ENCODE measurements around the gene MIDN. TPM values are rescaled to one million over a fixed set of nuclear protein-coding genes. Genes with fewer than 3 reads are reported as not detected.
"Not testable (repeated sequence)": the region's sequence is repeated elsewhere in the genome, so short reads cannot be mapped to it uniquely, and the experiment has no call there.

Gene MIDN
- total RNA-seq, 2 experiments from 2014 or later: 29.3 to 29.6 TPM

DNA sequence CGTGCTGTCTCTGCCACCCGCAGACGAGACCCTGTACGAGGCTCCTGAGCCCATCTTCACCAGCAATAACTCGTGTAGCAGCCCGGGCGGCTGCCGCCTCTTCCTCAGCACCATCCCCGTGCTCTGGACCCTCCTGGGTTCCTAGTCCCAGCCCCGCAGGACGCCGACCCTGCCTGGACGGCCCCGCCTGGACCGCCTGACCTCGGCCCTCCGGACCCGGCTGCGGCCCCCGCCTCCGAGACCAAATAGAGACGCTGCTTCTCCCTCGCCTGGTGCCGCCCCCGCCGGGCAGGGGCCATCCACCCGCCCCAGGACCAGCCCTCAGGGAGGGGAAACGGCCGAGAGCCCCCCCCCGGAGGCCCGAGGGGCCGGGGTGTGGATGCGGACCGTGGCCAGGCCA, 51.4 kb downstream of the MIDN start:
- Mint-ChIP-seq H3K36me3 (no peaks in the 10 kb centered on the region), H3K4me1 (no peaks in the 10 kb centered on the region), H3K27me3 (peaks cover 13% of the 10 kb centered on the region), H3K4me3 (no peak overlapping the region), H3K9me3 (no peaks in the 10 kb centered on the region), H3K27ac (no peak overlapping the region)
- no peak for DNase-seq

DNA sequence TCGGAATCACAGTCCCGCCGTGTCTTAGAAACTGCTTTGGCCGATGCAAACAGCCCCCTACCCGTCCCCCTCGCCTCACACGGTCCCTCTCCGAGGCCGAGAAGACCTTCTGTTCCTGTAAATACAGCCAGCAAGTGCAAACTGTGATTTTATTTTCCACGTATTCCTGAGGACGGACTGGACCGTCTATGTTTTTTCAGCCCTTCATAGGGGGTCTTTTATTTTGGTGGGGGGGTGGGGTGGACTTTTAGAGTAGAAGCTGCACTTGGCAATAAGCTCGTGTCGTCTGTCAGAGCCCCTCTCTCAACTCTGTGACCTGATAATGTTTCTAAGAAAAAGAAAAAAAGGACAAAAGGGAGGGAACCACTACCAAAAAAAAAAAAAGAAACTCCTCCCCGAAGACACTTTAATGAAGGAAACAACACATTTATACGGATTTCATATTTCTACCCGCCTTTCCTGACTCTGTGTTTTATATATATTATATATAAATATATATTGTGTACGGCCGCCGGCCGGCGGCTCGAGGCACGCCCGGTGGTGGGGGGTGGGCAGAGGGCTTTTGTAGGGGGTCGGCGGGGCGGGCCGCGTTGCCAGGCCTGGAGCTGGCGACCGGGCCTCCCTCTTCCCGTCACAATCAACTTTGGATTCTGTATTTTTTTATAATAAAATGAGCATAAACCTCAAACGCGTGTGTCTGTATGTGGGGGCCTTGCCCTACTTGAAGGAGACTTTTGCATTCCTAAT, 52.5 kb downstream of the MIDN start:
- Mint-ChIP-seq H3K9me3 (no peaks in the 10 kb centered on the region), H3K4me1 (no peaks in the 10 kb centered on the region), H3K27ac (no peak overlapping the region), H3K4me3 (no peak overlapping the region), H3K36me3 (no peaks in the 10 kb centered on the region), H3K27me3 (peaks cover 9% of the 10 kb centered on the region)
- no peak for DNase-seq

DNA sequence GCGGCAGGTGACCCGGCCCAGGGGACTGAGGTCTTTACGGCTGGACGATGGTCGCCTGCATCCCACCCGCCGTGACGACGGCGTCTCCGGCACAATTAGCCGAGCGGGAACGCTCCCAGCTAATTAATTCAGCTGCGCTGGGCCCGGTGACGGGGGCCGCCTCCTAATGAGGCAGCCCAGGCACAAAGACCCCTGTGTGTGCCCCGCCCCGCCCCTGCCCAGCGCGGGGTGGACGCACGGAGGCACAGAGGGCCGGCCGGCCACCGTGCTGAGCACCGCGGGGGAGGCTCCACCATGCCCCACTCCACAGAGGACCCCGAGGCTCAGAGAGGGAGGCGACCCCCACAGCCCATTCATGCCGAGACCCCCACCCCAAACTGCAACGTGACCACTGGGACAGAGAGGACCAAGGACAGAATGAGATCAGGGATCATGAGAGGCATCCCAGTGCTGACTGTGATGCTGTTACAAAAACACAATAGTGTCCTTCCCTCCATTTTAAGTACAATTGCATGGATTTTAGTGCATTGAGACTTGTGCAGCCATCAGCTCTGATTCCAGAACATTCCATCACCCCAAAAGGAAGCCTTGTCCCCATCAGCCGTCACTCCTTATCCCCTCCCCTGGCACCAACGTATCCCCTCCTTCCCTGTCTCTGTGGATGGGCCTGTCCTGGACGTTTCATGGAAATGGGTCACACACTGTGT, 54.3 kb downstream of the MIDN start:
- Mint-ChIP-seq H3K27ac (no peak overlapping the region), H3K9me3 (no peaks in the 10 kb centered on the region), H3K4me1 (no peaks in the 10 kb centered on the region), H3K27me3 (peaks cover 11% of the 10 kb centered on the region), H3K4me3 (no peak overlapping the region), H3K36me3 (no peaks in the 10 kb centered on the region)
- DNase-seq: no peak

DNA sequence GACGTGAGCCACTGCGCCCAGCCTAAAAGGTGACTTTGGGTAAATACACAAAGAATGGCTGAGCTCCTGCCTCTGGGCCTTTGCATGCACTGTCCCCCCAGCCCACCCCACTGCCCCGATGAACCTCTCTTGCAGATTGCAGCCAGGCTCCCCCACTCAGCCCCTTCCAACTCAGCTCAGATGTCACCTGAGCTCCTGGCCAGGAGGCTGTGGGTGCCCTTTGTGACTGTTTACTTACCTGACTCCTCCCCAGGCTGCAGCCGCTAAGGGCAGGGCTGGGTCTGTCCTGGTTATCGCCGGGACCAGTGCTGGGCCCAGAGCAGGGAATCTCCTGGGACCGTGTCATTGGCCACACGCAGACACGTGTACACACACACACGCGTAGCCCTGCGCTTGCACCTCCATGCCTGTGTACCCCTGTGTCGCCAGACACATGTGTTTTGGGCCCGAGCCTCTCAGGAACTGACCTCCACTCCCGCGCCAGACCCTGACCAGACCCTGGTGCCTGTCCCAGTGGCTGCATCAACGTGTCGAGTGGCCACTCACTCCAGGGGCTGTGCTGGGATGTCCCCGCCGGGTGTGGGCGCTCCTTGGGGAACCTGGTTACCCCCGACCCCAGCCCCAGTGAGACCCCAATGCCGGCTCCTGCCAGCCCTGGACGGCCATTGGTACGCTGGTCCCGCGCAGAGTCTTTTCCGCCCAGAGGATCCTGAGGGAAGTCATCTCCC, 56.0 kb downstream of the MIDN start:
- Mint-ChIP-seq H3K4me3 (no peak overlapping the region), H3K9me3 (no peaks in the 10 kb centered on the region), H3K4me1 (no peaks in the 10 kb centered on the region), H3K36me3 (no peaks in the 10 kb centered on the region), H3K27ac (no peak overlapping the region), H3K27me3 (peaks cover 8% of the 10 kb centered on the region)
- no peak for DNase-seq

DNA sequence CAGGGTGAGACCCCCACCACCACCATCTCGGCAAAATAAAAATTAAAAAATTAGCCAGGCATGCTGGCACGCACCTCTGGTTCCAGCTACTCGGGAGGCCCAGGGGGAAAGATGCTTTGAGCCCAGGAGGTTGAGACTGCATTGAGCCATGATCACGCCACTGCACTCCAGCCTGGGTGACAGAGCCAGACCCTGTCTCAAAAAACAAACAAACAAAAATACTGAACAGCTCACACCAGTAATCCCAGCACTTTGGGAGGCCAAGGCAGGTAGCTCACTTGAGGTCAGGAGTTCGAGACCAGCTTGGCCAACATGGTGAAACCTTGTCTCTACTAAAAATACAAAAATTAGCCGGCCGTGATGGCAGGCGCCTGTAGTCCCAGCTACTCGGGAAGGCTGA, 57.0 kb downstream of the MIDN start:
- H3K4me3 Mint-ChIP-seq, H3K27me3 Mint-ChIP-seq, H3K27ac Mint-ChIP-seq, H3K4me1 Mint-ChIP-seq, H3K36me3 Mint-ChIP-seq, H3K9me3 Mint-ChIP-seq, DNase-seq: not testable (repeated sequence)

DNA sequence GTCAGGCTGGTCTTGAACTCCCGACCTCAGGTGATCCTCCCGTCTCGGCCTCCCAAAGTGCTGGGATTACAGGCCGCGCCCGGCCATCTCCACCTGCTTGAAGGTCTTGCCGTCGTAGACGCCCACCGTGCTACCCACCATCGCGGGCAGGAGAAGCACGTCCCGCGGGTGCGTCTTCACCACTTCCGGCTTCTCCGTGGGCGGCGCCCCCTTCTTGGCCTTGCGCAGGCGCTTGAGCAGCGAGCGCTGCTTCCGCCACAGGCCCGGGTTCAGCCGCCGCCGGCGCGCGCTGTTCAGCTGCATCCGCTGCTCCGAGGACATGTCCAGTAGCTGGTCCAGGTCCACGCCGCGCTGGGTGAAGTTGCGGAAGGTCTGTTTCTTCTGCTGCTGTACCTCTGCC, 58.9 kb downstream of the MIDN start:
- H3K4me1 Mint-ChIP-seq: no peaks in the 10 kb centered on the region
- H3K27ac Mint-ChIP-seq: no peak overlapping the region
- no peaks in the 10 kb centered on the region for H3K36me3 Mint-ChIP-seq
- DNase-seq: no peak
- H3K27me3 Mint-ChIP-seq: peaks cover 3% of the 10 kb centered on the region
- no peaks in the 10 kb centered on the region for H3K9me3 Mint-ChIP-seq
- no peak overlapping the region for H3K4me3 Mint-ChIP-seq

DNA sequence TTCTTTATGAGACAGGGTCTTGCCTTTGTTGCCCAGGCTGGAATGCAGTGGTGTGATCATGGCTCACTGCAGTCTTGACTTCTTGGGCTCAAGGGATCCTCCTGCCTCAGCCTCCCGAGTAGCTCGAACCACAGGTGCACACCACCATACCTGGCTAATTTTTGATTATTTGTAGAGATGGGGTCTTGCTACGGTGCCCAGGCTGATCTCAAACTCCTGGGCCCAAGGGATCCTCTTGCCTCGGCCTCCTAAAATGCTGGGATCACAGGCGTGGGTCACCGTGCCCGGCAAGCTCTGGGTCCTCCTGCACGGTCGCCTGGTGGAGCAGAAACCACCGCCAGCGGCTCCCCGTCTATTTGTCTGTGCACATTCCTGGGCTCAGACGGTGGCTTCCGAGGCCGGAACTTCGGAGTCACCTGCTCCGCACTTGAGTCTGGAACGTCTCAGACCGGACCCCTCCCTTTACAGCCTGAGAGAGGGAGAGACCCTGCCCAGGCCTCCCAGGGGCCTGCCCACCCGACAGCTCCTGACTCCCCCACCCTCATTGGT, 59.4 kb downstream of the MIDN start:
- H3K9me3 Mint-ChIP-seq: no peaks in the 10 kb centered on the region
- no peak overlapping the region for H3K27ac Mint-ChIP-seq
- peaks cover 3% of the 10 kb centered on the region for H3K27me3 Mint-ChIP-seq
- DNase-seq: no peak
- H3K4me3 Mint-ChIP-seq: no peak overlapping the region
- no peaks in the 10 kb centered on the region for H3K4me1 Mint-ChIP-seq
- H3K36me3 Mint-ChIP-seq: no peaks in the 10 kb centered on the region

DNA sequence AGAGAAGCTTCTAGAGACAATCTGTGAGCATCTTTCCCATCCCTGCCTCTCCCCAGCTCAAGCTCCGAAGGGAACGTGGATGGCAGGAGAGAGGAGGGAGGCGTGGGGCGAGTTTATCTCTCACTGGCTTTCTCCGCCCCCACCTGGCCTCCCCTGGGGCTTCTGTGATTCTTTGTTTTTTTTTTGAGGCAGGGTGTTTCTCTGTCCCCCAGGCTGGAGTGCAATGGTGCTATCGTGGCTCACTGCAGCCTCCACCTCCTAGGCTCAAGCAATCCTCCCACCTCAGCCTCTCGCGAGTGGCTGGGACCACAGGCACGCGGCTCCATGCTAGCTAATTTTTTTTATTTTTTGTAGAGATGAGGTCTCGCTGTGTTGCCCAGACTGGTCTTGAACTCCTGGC, 60.3 kb downstream of the MIDN start:
- no peaks in the 10 kb centered on the region for H3K9me3 Mint-ChIP-seq

More for the DNA sequence above, 60.3 kb downstream of the MIDN start:
- Mint-ChIP-seq H3K27ac (no peak overlapping the region), H3K27me3 (peaks cover 6% of the 10 kb centered on the region), H3K4me1 (no peaks in the 10 kb centered on the region), H3K36me3 (no peaks in the 10 kb centered on the region), H3K4me3 (no peak overlapping the region)
- no peak for DNase-seq

Other genes starting within 250 kb of the MIDN start
- gene GRIN3B, start 248.2 kb upstream of the MIDN start, total RNA-seq: not detected
- gene TMEM259, start 227.5 kb upstream of the MIDN start, total RNA-seq: 100 to 1,000 TPM; 136 to 138 TPM
- gene RNU6-2, start 227.1 kb upstream of the MIDN start, total RNA-seq: not detected
- gene CNN2, start 222.0 kb upstream of the MIDN start, total RNA-seq: 10 to 100 TPM; 76.0 to 80.5 TPM
- 10 to 100 TPM in 1 of 2 experiments, 1 to 10 TPM in 1; 9.8 to 11.2 TPM for gene ABCA7, start 208.5 kb upstream of the MIDN start, total RNA-seq
- 100 to 1,000 TPM; 113 to 122 TPM for gene ARHGAP45, start 181.4 kb upstream of the MIDN start, total RNA-seq
- 100 to 1,000 TPM; 290 to 291 TPM for gene POLR2E, start 153.2 kb upstream of the MIDN start, total RNA-seq
- 100 to 1,000 TPM; 225 to 231 TPM for gene GPX4, start 144.6 kb upstream of the MIDN start, total RNA-seq
- 10 to 100 TPM; 50.5 to 51.6 TPM for gene SBNO2, start 74.3 kb upstream of the MIDN start, total RNA-seq
- gene STK11, start 42.8 kb upstream of the MIDN start, total RNA-seq: 10 to 100 TPM; 54.7 to 55.8 TPM
- under 1 TPM; 0.33 to 0.46 TPM for gene CBARP, start 10.6 kb upstream of the MIDN start, total RNA-seq
- gene ATP5F1D, start 6.8 kb upstream of the MIDN start, total RNA-seq: 100 to 1,000 TPM; 175 to 177 TPM
- 100 to 1,000 TPM; 208 to 216 TPM for gene CIRBP, start 20.7 kb downstream of the MIDN start, total RNA-seq
- 100 to 1,000 TPM in 1 of 2 experiments, 10 to 100 TPM in 1; 99.8 to 101 TPM for gene FAM174C, start 26.9 kb downstream of the MIDN start, total RNA-seq
- not detected for gene EFNA2, start 37.3 kb downstream of the MIDN start, total RNA-seq
- 100 to 1,000 TPM in 1 of 2 experiments, 10 to 100 TPM in 1; 98.7 to 101 TPM for gene NDUFS7, start 135.3 kb downstream of the MIDN start, total RNA-seq
- 10 to 100 TPM; 36.5 to 37.6 TPM for gene GAMT, start 153.0 kb downstream of the MIDN start, total RNA-seq
- 100 to 1,000 TPM; 287 to 297 TPM for gene DAZAP1, start 159.0 kb downstream of the MIDN start, total RNA-seq
- gene RPS15, start 189.8 kb downstream of the MIDN start, total RNA-seq: 1,000 to 10,000 TPM; 1,472 to 1,524 TPM
- under 1 TPM; 0.21 to 0.26 TPM for gene APC2, start 201.5 kb downstream of the MIDN start, total RNA-seq
- gene C19orf25, start 230.6 kb downstream of the MIDN start, total RNA-seq: 10 to 100 TPM; 27.0 to 28.7 TPM
- 1 to 10 TPM; 1.5 to 1.7 TPM for gene PCSK4, start 241.8 kb downstream of the MIDN start, total RNA-seq
- gene REEP6, start 242.6 kb downstream of the MIDN start, total RNA-seq: 1 to 10 TPM; 1.3 to 1.8 TPM